ES-I3 (cell line): ENCODE data around the gene MAB21L1.

Experiments used
- H3K36me3 ChIP-seq: 2 replicates; pipeline ENCODE4 v1.6.1; 2013; ENCODE audit warnings: mild to moderate bottlenecking, low read length, control low read depth, moderate library complexity; ENCODE audit not compliant: insufficient read depth
- H3K4me1 ChIP-seq: 2 replicates; pipeline ENCODE4 v1.6.1; 2013; ENCODE audit warnings: mild to moderate bottlenecking, control low read depth, low read length; ENCODE audit not compliant: insufficient read depth
- H3K9ac ChIP-seq: 2 replicates; pipeline ENCODE4 v1.6.1; 2013; ENCODE audit warnings: low read depth, mild to moderate bottlenecking, low read length, moderate library complexity
- H3K9me3 ChIP-seq: 2 replicates; pipeline ENCODE4 v1.6.1; 2013; ENCODE audit warnings: mild to moderate bottlenecking, low read length, moderate library complexity; ENCODE audit not compliant: control insufficient read depth, insufficient read depth

The MAB21L1 gene

DNA sequence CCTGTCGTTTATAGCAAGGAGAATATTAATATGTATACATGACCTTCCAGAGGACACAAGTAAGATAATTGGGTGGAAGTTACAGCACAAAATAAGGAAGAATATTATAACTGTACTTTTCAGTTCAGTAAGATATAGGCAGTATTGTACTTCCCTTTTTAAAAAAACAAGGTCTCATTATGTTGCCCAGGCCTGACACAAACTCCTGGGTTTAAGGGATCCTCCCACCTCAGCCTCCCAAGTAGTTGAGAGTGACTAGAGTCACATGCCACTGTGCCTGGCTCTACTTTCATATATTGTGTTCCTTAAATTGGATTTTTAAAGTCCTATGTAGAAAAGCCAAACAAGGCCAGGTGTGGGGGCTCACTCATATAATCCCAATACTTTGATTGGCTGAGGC lies 19.5 kb upstream of the MAB21L1 start:
- Histone ChIP-seq H3K4me1 (no peaks in the 10 kb centered on the region), H3K9ac (no peak overlapping the region), H3K9me3 (no peaks in the 10 kb centered on the region), H3K36me3 (no peaks in the 10 kb centered on the region)

DNA sequence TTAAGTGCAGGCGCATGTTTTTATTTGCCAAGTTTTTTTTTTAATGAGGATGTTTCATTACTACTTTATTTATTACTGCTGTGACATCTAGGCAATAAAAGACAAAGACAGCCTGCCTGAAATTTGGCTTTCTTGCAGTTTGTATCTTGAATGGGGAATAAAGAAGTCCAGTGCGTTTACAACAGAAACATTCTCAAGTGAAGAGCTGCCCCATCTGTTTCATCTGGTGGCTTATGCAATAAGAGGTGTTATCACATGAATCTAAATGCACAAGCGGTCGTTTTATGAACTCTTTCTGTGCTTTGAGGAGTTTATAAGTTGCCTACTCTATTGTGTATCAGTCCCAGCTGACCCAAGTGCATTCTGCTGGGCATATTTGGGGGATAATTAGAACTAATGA lies 12.6 kb upstream of the MAB21L1 start:
- Histone ChIP-seq H3K4me1 (no peaks in the 10 kb centered on the region), H3K36me3 (no peaks in the 10 kb centered on the region), H3K9me3 (no peaks in the 10 kb centered on the region), H3K9ac (no peak overlapping the region)

DNA sequence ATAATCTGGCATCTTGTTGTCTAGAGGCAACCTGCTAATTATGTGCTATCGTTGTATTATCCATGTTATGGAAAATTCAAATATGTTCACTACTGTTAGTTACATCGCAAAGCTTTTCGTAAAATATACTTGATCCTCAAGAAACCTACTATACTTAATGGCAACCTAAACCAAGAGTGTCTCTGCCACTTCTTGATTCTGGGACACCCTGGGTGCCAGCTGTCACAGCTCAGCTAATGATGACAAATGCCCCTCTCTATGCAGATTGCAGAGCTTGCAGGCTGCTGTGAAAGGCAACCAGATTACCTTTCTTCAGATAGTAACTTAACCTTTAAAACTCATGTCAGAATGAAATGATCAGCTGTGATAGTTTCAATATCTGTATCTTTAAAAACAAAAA lies 8.9 kb upstream of the MAB21L1 start:
- no peak overlapping the region for H3K9ac ChIP-seq
- no peaks in the 10 kb centered on the region for H3K4me1 ChIP-seq
- no peaks in the 10 kb centered on the region for H3K9me3 ChIP-seq
- no peaks in the 10 kb centered on the region for H3K36me3 ChIP-seq

DNA sequence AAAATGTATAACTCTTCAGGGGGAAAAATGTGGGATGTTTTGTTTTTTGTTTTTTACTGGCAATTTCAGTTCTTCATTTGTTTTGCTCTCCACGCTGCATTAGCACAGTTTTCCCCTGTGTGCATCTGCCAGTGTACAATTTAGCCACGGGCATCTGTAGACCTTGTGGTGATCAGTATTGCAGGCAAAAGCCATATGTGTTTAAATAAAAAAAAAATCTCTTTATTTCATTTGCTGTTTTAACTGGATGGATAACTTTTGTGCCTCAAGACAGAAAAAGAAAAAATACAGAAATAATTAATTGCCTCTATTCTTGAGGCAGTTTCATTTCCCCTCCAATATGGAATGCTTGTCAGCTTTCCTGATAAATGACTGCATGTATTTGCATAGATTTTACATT lies 7.9 kb upstream of the MAB21L1 start:
- H3K9ac ChIP-seq = no peak overlapping the region

DNA sequence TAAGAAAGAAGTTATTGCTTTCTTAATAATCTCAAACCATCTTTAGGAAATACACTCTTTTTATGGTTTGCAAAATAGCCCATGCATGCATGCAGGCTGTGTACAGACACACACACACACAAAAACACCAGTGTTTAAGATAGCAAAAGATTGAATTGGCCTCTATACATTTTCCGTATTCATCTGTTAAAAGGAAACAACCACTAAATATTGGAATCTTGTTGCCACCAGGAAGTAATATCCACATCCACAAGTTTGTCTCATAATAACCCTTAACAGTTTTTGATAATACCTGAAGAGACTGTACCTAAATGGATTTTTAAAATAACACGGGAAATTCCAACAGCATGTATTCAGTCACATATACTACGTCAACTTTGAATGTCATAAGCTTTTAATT lies 7.3 kb upstream of the MAB21L1 start:
- Histone ChIP-seq H3K36me3 (no peaks in the 10 kb centered on the region), H3K9me3 (no peaks in the 10 kb centered on the region), H3K4me1 (no peaks in the 10 kb centered on the region; the same call in 1 of the 2 replicates), H3K9ac (no peak overlapping the region)

More for the DNA sequence above, 7.9 kb upstream of the MAB21L1 start:
- Histone ChIP-seq H3K9me3 (no peaks in the 10 kb centered on the region), H3K36me3 (no peaks in the 10 kb centered on the region), H3K4me1 (no peaks in the 10 kb centered on the region; the same call in 1 of the 2 replicates)

DNA sequence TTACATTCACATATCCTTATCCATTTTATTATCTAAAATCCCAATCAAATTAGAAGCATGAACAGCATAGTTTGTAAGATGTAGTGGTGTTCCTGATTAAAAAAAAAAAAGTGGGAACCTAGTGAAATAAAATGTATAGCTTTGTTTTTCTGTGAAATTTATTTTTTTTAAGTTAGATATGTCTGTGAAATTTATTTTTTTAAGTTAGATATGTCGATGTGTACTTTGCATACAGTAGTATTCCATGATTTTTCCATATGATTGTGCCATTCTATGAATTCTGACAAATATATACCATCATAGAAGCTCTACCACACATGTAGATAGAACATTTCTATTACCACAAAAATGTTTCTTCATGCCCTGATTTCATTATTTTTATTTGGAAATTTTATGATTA lies 6.0 kb upstream of the MAB21L1 start:
- Histone ChIP-seq H3K9me3 (no peaks in the 10 kb centered on the region), H3K36me3 (no peaks in the 10 kb centered on the region), H3K4me1 (no peaks in the 10 kb centered on the region; the same call in 1 of the 2 replicates), H3K9ac (no peak overlapping the region)

DNA sequence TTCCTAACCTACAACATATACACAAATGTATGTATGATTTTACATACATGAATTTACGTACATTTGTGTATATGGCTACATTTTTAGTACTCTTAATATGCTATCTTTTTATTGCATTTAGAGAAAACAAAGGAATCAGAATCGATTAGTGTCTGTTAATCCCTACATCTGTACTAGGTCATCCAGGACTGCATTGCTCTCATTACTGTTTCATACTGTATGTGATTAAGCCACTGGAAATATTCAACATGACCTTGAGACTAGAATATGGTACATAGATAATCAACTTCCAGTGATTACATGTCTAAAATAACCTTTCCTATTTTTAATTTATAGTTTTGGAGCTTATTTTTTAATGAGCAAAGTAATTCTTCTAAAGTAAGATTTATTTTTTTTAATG lies 5.3 kb upstream of the MAB21L1 start:
- Histone ChIP-seq H3K36me3 (no peaks in the 10 kb centered on the region), H3K9ac (no peak overlapping the region), H3K9me3 (no peaks in the 10 kb centered on the region), H3K4me1 (no peaks in the 10 kb centered on the region; the same call in 1 of the 2 replicates)

DNA sequence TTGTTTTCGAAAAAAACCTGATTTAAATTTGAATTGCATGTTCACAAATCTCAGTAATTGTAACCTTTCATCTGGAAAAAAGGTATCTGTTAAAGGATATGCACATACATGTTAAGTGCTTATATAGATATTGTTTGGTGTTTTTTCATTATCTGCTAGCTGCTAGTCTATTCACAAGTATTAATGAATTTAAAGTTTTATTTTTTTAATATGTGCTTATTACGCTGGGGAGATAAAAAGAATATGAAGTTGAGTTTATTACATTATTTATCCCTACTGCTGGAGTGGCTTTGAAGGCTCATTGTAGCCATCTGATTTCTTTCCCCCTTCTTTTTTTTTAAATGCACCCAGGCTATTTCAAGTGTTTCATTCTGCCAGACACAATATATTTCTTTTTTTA lies 3.9 kb upstream of the MAB21L1 start:
- Histone ChIP-seq H3K9me3 (no peaks in the 10 kb centered on the region), H3K9ac (no peak overlapping the region), H3K36me3 (no peaks in the 10 kb centered on the region), H3K4me1 (no peaks in the 10 kb centered on the region; the same call in 1 of the 2 replicates)

DNA sequence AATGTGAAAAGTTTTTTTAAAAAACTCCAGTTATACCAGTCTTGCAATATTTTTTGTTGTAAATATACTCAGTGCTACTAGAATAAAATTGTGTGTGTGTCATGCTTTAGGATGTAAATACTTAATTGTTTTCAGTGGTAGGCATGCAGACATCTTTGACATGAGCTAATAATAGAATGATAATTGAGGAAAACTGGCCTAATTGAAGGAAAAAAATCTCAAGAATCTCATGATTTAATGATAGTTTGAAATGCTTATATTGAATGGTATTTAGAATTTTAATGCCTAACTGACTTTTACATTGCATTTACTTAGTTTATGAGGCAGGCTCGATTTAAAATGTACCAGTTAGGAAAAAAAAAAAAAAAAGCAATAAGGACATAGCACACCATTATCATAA lies 3.2 kb upstream of the MAB21L1 start:
- H3K9me3 ChIP-seq = no peaks in the 10 kb centered on the region
- H3K4me1 ChIP-seq = peaks cover 4% of the 10 kb centered on the region; the same call in 1 of the 2 replicates
- no peak overlapping the region for H3K9ac ChIP-seq
- no peaks in the 10 kb centered on the region for H3K36me3 ChIP-seq

DNA sequence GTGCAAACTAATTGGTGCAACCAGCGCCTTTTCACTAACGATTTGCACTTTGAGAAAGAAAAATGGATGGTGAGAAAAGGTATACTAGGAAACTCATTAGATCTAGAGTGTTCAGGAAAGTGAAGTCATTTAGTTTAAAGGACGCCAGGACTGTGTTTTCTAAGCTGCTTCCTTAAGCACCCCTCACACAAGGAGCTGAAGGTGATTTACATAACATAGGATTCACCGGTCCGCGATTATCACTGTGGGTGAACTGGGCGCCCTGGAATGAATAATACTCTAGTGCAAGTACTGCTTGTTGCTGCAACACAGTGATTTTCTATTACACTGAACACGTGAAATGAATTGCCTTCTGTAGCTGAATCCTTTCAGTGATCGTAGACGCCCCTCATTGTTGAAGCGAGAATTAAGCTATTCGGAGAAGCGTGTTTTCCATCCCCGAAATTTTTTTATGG lies 2.6 kb upstream of the MAB21L1 start:
- Histone ChIP-seq H3K9ac (peak overlapping the region; percentile 24; the same call in 1 of the 2 replicates), H3K36me3 (no peaks in the 10 kb centered on the region), H3K4me1 (peaks cover 7% of the 10 kb centered on the region; the same call in 1 of the 2 replicates), H3K9me3 (no peaks in the 10 kb centered on the region)

DNA sequence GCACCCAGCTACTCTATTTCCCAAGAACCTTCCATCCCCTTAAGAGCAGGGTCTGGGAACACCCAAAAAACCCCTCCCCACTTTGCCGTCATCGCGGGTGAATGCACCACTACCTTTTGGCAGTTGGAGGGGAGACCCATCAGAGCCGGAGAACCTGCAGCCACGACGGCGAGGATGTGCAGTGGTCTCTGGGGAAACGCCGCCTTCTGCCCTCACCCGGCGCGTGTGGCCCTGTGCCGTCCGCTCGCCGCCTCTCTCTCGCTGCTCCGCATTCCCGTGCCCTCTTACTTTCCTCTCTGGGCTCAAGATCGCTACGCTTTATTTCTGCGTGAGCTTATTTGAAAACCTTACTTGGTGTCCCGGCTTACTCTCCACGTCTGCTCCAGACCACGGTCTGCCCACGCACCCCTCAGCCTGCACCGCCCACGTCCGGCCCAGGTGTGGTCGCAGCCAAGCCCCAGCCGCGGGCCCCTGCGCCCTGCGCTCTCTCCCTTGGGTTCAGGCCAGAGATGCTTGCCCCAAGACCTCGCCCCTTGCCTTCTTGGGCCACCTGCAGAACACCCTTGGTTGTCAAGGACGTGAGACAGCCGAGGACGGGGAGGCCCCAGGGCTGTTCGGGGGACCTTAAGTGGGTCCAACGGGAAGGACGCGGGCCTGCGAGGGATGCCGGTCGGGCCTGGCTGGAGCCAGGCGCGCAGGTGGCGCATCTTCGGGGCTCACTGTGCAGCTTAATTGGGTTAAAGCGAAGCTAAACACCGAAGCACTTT lies 2.0 kb upstream of the MAB21L1 start:
- Histone ChIP-seq H3K9ac (peak overlapping the region; percentile 24; the same call in 1 of the 2 replicates), H3K9me3 (no peaks in the 10 kb centered on the region), H3K4me1 (peaks cover 7% of the 10 kb centered on the region; the same call in 1 of the 2 replicates), H3K36me3 (no peaks in the 10 kb centered on the region)

DNA sequence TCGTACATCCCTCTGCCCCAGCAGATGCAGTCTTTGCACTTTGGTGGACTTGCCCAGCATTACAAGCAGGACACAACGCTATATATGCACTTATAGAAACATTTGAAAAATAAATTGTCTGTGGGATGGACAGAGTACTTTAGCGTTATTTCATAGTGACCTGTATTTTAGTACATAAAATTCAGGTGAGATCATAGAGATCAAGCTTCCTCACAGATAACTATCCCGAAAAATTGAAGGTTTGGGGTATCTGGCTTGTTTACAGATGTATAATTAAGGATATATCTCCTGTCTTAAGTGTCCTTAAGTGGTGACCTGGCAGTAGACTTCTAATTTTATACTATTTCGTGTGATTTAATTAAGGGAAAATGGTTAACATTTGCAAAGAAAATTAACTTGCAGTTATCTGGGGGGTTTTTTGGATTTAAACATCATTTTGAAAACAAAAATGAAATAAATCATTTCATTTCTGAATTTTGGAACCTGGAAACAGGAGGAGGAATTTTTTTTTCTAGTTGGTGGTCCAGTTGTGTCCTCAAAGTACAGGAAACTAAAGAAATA lies 977 bp upstream of the MAB21L1 start:
- Histone ChIP-seq H3K9ac (no peak overlapping the region), H3K36me3 (no peaks in the 10 kb centered on the region), H3K4me1 (peaks cover 7% of the 10 kb centered on the region; the same call in 1 of the 2 replicates), H3K9me3 (no peaks in the 10 kb centered on the region)

DNA sequence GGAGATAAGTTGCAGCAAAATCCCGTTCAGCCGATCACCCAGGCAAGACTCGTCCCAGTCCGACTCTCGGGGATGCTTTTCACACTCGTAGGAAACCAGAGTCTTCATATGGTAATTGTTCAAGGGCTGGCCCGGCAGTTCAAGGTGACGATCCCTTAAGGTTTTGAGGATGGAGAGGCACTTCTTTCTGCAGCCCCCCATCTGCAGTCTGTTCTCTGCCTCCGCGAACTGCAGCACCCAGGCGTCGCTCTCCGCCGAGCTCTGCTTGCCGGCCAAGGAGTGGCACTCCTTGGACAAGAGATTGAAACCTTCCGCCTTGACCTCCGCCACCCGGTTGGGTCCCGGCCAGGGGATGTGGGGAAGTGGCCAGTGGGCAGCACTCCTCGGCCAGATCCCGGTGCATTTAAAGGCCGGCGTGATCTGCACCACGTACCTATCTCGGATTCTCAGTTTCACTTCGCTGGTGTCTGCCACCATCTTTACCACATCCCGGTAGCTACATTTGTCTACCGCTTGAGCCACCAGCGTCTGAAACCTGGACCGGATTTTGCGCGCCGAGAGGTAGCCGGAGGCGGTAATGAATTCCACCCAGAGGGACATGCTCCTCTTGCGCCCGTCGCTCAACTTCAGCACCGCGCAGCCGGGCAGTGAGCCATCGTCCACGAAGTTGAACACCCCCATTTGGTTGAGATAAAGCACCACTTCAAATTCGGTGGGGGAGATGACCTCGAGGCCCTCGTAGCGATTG lies 1.1 kb downstream of the MAB21L1 start:
- Histone ChIP-seq H3K9ac (peak overlapping the region; percentile 46; the same call in 1 of the 2 replicates), H3K36me3 (no peaks in the 10 kb centered on the region), H3K4me1 (peaks cover 7% of the 10 kb centered on the region; the same call in 1 of the 2 replicates), H3K9me3 (no peaks in the 10 kb centered on the region)

DNA sequence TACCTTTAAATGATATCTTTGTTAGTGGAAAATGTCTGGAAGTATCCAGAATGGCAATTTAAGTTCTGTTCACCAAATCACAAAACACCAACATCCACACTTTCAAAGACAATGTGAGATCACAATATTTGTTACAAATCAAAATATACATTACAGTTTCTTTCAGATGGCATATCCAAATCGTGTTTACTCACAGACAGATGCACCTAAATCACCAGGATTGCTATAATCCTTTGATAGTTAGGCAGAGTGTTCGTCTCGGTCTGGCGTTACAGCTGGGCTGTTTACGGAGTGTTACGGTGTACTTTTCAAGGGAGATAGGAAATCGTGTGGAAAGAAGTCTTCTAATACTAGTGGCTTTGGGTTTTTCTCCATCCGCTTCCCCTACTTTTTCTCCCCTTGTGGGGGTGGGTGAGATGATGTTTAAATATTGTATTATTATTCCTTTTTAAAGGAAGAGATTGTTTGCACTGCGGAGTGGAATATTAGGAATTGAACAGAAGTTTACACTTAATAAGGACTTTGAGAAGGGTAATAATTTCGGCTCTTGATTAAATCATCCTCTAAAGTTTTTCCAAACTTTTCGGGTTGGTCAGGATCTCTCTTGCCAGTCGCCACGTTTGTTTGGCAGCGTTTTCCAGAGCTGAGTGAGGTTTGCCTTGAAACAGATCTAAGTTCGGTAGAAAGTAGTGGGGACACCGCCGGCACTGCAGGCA lies 1.8 kb downstream of the MAB21L1 start:
- peaks cover 13% of the 10 kb centered on the region; the same call in 1 of the 2 replicates for H3K4me1 ChIP-seq
- peak overlapping the region; percentile 46; the same call in 1 of the 2 replicates for H3K9ac ChIP-seq

More for the DNA sequence above, 1.8 kb downstream of the MAB21L1 start:
- Histone ChIP-seq H3K9me3 (no peaks in the 10 kb centered on the region), H3K36me3 (no peaks in the 10 kb centered on the region)
